PFSK-1 (cell line): Measurements from ENCODE around the gene CACNG4.

Experiments used
- POLR2AphosphoS5 ChIP-seq: IDR thresholded peaks from 2 replicates; pipeline ENCODE4 v1.6.1; 2012; ENCODE audit warnings: low read depth, mild to moderate bottlenecking, control low read depth, low read length, moderate library complexity
- SIN3A ChIP-seq: IDR thresholded peaks from 2 replicates; pipeline ENCODE4 v1.6.1; 2012; ENCODE audit warnings: mild to moderate bottlenecking, low read length, moderate library complexity, borderline replicate concordance; ENCODE audit not compliant: insufficient read depth

- no peak for TF ChIP-seq POLR2AphosphoS5
- TF ChIP-seq SIN3A = no peak
Observed at GRCh38 chr17:67044940-67045339, 80.4 kb downstream of the CACNG4 start.
